ENCODE measurements around the gene CKAP5.

The CKAP5 gene

GRCh38 chr11:46696212-46696558, 149.9 kb downstream of the CKAP5 start:
- no peak for DNase-seq

- DNase-seq = no peak
Measured at GRCh38 chr11:46695345-46696211, 150.5 kb downstream of the CKAP5 start.

- DNase-seq = no peak
Measured at GRCh38 chr11:46694607-46695006, 151.5 kb downstream of the CKAP5 start.

DNA sequence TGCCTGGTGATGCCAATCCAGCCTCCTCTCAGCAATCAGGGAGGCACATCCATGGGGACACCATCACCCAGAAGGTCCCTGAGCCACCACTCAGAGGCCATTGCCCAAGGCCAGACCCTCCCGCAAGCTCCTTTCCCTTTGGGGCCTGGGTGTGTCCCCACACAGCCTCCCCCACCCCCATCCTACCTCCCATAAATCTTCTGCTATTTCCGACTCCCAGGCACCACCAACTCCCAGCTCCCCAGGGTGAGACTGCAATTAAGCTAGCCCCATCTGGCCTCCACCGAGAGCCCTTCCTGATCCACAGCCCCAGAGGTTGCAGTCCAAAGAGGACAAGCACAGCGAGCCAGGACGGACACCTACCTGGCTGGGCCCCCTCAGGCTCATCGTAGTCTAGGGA, 152.0 kb downstream of the CKAP5 start:
- no peak for DNase-seq

GRCh38 chr11:46693597-46694012, 152.5 kb downstream of the CKAP5 start:
- DNase-seq = no peak

Data from 8988T (cell line).